Natural killer cell (primary cell): ENCODE results near the gene LGR6. TPM values are rescaled to one million over a fixed set of nuclear protein-coding genes. Genes with fewer than 3 reads are reported as not detected.

Source experiments
- ATAC-seq, 3 donors: fragments of 150-1000 bp in 2 of 3; fragments of 200-7000 bp in 1 of 3; cut with Tn5 transposase; 1 replicate in 1 of 3; 2 replicates in 2 of 3; pipeline ENCODE4 v1.10.0; 2021; ENCODE audit warnings: mild to moderate bottlenecking in 2 of 3, moderate library complexity in 2 of 3
- DNase-seq, 2 donors: peaks; one replicate each; pipeline versions ENCODE4 v3.0.0 to v3.0.0-alpha.2; 2013 to 2021; ENCODE audit warnings: mixed read lengths in 1 of 2
- H3K27ac ChIP-seq: one replicate; pipeline ENCODE4 v1.5.1; 2013; ENCODE audit warnings: mild to moderate bottlenecking, low read length
- H3K27me3 ChIP-seq: one replicate; pipeline ENCODE4 v1.6.1; 2013; ENCODE audit warnings: low read length; ENCODE audit not compliant: control insufficient read depth, insufficient read depth
- H3K36me3 ChIP-seq: one replicate; pipeline ENCODE4 v1.6.1; 2013; ENCODE audit warnings: low read length; ENCODE audit not compliant: control insufficient read depth, insufficient read depth
- H3K4me1 ChIP-seq: one replicate; pipeline ENCODE4 v1.6.1; 2013; ENCODE audit warnings: low read length; ENCODE audit not compliant: control insufficient read depth, insufficient read depth
- H3K4me3 ChIP-seq: one replicate; pipeline ENCODE4 v1.5.1; 2013; ENCODE audit warnings: low read length
- H3K9me3 ChIP-seq: one replicate; pipeline ENCODE4 v1.6.1; 2013; ENCODE audit warnings: low read length; ENCODE audit not compliant: control insufficient read depth, insufficient read depth
- H3K27ac Mint-ChIP-seq, 2 donors: one replicate each; pipeline ENCODE4 v1.8.0; 2022; ENCODE audit warnings: mild to moderate bottlenecking in 2 of 2, mixed read lengths in 2 of 2, moderate library complexity in 1 of 2
- H3K27me3 Mint-ChIP-seq, 2 donors: one replicate each; pipeline ENCODE4 v1.8.0; 2022; ENCODE audit warnings: low read depth in 2 of 2, mixed read lengths in 2 of 2
- H3K36me3 Mint-ChIP-seq: one replicate; pipeline ENCODE4 v1.8.0; 2022; ENCODE audit warnings: mixed read lengths
- H3K4me1 Mint-ChIP-seq, 2 donors: one replicate each; pipeline ENCODE4 v1.8.0; 2022; ENCODE audit warnings: mixed read lengths in 2 of 2
- H3K4me3 Mint-ChIP-seq: one replicate; pipeline ENCODE4 v1.8.0; 2022; ENCODE audit warnings: mild to moderate bottlenecking, moderate library complexity, mixed read lengths
- H3K9me3 Mint-ChIP-seq, 2 donors: one replicate each; pipeline ENCODE4 v1.8.0; 2022; ENCODE audit warnings: mixed read lengths in 2 of 2
- WGBS: methylation state at CpG from one replicate; pipeline ENCODE4 v1.1.7; 2013; ENCODE audit warnings: missing lambda C conversion rate; ENCODE audit not compliant: insufficient coverage; 5-methylcytosine and 5-hydroxymethylcytosine counted together
- intact Hi-C: fragments of 100-400 bp; cut with micrococcal nuclease; formaldehyde crosslinking; loops from one replicate; pipeline ENCODE4 v1.14.2; 2022
- total RNA-seq, 4 donors: library from RNA; stranded (reverse); fragments of 120-200 nt in 1 of 4; gene quantifications; one replicate each; pipeline versions ENCODE4 v1.2.3 to v1.2.4, GENCODE V29; 2013 to 2022
- TF ChIP-seq, protein P1 (sequence below): fragments of 200-600 bp; IDR thresholded peaks from one replicate; pipeline ENCODE4 v1.8.0; 2022; ENCODE audit warnings: antibody characterized with exemption

Gene LGR6
- total RNA-seq, 3 donors from 2014 or later (not counting 1 experiment from before 2014, with no cell fraction given), result 58.3 to 65.2 (median 60.9) TPM

DNA sequence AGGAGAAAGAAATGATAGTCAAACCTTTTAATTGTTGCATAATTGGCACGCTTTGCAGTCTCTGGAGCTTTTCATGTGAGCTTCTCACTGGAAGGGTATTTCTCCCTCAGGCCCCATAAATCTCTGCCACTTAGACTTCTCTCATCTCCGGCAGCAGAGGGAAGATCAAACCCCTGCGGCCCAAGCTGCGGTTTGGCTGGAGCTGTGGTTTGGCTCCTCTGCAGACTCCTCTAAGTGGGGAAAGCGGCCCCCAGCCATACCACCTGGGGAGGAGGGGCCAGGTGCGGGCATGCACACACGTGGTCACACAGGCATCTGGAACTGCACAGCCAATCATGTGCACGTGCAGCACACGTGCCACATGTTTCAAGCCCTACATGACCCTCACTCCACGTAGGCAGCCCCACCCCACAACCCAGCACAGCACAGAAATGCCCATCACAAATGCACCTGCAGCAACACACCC is 89.8 kb downstream of the LGR6 start:
- Mint-ChIP-seq H3K36me3 (no peaks in the 10 kb centered on the region), H3K27ac (peak overlapping the region in 1 of 2 donors; percentile 47), H3K9me3 (no peaks in the 10 kb centered on the region), H3K27me3 (no peaks in the 10 kb centered on the region), H3K4me3 (no peak overlapping the region), H3K4me1 (peaks cover 5 to 15% of the 10 kb centered on the region in 2 donors)
- Histone ChIP-seq H3K9me3 (no peaks in the 10 kb centered on the region), H3K4me1 (peaks cover 10% of the 10 kb centered on the region), H3K4me3 (no peak overlapping the region), H3K36me3 (no peaks in the 10 kb centered on the region), H3K27ac (no peak overlapping the region), H3K27me3 (no peaks in the 10 kb centered on the region)
- TF ChIP-seq, protein P1, sequence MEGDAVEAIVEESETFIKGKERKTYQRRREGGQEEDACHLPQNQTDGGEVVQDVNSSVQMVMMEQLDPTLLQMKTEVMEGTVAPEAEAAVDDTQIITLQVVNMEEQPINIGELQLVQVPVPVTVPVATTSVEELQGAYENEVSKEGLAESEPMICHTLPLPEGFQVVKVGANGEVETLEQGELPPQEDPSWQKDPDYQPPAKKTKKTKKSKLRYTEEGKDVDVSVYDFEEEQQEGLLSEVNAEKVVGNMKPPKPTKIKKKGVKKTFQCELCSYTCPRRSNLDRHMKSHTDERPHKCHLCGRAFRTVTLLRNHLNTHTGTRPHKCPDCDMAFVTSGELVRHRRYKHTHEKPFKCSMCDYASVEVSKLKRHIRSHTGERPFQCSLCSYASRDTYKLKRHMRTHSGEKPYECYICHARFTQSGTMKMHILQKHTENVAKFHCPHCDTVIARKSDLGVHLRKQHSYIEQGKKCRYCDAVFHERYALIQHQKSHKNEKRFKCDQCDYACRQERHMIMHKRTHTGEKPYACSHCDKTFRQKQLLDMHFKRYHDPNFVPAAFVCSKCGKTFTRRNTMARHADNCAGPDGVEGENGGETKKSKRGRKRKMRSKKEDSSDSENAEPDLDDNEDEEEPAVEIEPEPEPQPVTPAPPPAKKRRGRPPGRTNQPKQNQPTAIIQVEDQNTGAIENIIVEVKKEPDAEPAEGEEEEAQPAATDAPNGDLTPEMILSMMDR, result no peak
- ATAC-seq, result peak in 2 of 3 donors; percentile 31 to 46
- WGBS, result 2% methylated on average over 10 of the region's 10 CpGs
- intact Hi-C loops, result no loop called here
- DNase-seq, result peak in 1 of 2 donors; percentile 37

DNA sequence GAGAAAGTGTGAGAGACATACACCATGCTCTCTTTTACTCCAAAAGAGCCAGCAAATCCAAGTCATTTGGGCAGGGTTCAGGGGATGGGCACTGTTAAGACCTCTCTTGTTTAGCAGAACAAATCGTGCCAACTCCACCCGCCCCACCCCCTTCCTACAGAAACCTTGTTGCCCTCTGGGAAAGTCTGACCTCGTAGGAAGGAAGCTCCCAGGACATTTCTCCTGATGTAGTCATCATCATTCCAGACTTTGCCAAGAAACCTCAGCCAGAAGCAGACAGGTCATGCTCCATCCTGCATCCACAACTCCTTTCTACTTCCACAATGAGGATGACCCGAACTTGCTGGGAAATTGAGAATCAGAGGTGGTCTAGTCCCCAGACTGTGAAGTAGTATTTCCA is 90.4 kb downstream of the LGR6 start:
- WGBS, result 85% methylated on average over 4 of the region's 4 CpGs

GRCh38 chr1:202285908-202286307 is 92.3 kb downstream of the LGR6 start:
- Histone ChIP-seq H3K4me1 (peaks cover 10% of the 10 kb centered on the region), H3K27ac (no peak overlapping the region), H3K36me3 (no peaks in the 10 kb centered on the region), H3K27me3 (no peaks in the 10 kb centered on the region), H3K9me3 (no peaks in the 10 kb centered on the region), H3K4me3 (no peak overlapping the region)
- H3K4me3 Mint-ChIP-seq, result no peak overlapping the region
- no peaks in the 10 kb centered on the region for H3K27me3 Mint-ChIP-seq
- H3K4me1 Mint-ChIP-seq, result peaks cover 5 to 15% of the 10 kb centered on the region in 2 donors
- intact Hi-C loops, result no loop called here
- ATAC-seq (no peak), DNase-seq (no peak)
- peak overlapping the region in 1 of 2 donors; percentile 3 for H3K27ac Mint-ChIP-seq
- H3K9me3 Mint-ChIP-seq, result no peaks in the 10 kb centered on the region
- TF ChIP-seq, protein P1, result no peak
- H3K36me3 Mint-ChIP-seq, result no peaks in the 10 kb centered on the region
- 81% methylated on average over 2 of the region's 3 CpGs for WGBS

More for the DNA sequence above, 90.4 kb downstream of the LGR6 start:
- no peaks in the 10 kb centered on the region for H3K36me3 Mint-ChIP-seq
- intact Hi-C loops, result no loop called here
- Histone ChIP-seq H3K4me1 (peaks cover 10% of the 10 kb centered on the region), H3K36me3 (no peaks in the 10 kb centered on the region), H3K27ac (no peak overlapping the region), H3K27me3 (no peaks in the 10 kb centered on the region), H3K4me3 (no peak overlapping the region), H3K9me3 (no peaks in the 10 kb centered on the region)
- H3K4me1 Mint-ChIP-seq, result peaks cover 5 to 15% of the 10 kb centered on the region in 2 donors
- DNase-seq, result no peak
- H3K4me3 Mint-ChIP-seq, result no peak overlapping the region
- ATAC-seq, result no peak
- TF ChIP-seq, protein P1, result no peak
- H3K9me3 Mint-ChIP-seq, result no peaks in the 10 kb centered on the region
- H3K27me3 Mint-ChIP-seq, result no peaks in the 10 kb centered on the region
- H3K27ac Mint-ChIP-seq, result peak overlapping the region in 1 of 2 donors; percentile 47

DNA sequence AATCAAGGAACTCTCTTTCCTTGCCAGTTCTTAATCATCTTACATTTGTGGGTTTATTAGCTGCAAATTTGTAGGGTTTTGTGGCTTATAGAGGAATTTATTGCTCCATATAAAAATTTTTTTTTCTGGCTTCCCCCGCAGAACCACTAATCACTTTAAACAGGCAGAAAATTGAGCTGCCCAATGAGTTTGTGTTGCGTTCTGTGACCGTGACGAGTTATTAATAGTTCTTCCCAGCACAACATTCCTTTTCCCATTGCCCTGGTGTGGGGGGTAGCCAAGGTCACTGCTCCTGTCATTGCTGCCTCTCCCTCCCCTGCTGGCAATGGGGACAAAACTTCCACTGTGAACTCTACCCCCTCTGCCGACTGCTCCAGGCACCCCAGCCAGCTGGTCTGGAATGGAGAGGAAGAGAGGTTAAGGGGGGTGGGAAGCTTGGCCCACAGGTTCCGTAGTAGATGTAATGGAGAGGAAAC is 93.1 kb downstream of the LGR6 start:
- DNase-seq, result no peak
- no peaks in the 10 kb centered on the region for H3K27me3 Mint-ChIP-seq
- no peaks in the 10 kb centered on the region for H3K9me3 ChIP-seq
- no peak for ATAC-seq
- intact Hi-C loops, result no loop called here
- WGBS, result 87% methylated on average over 4 of the region's 6 CpGs
- H3K27ac Mint-ChIP-seq, result no peak overlapping the region
- H3K27me3 ChIP-seq, result no peaks in the 10 kb centered on the region
- TF ChIP-seq, protein P1, result no peak
- no peak overlapping the region for H3K27ac ChIP-seq
- no peak overlapping the region for H3K4me3 ChIP-seq
- no peak overlapping the region for H3K4me3 Mint-ChIP-seq
- no peaks in the 10 kb centered on the region for H3K9me3 Mint-ChIP-seq
- no peaks in the 10 kb centered on the region for H3K36me3 Mint-ChIP-seq
- H3K4me1 ChIP-seq, result peaks cover 10% of the 10 kb centered on the region
- peaks cover 5 to 15% of the 10 kb centered on the region in 2 donors for H3K4me1 Mint-ChIP-seq
- no peaks in the 10 kb centered on the region for H3K36me3 ChIP-seq
